Body of pancreas (tissue), 4 donors: ENCODE results near the gene MCMBP.

ENCODE experiments used
- CTCF ChIP-seq, 7 experiments: fragments of 450-650 bp in 4 of 7; fragments of 200-600 bp in 3 of 7; sonication (generic) in 3 of 7; IDR thresholded peaks; one replicate each; pipeline ENCODE4 v1.5.1; 2016 to 2019; ENCODE audit warnings: antibody characterized with exemption in 7 of 7
- POLR2A ChIP-seq, 3 donors: fragments of 450-650 bp; IDR thresholded peaks; one replicate each; pipeline ENCODE4 v1.6.1; 2016; ENCODE audit warnings: antibody characterized with exemption in 3 of 3, mild to moderate bottlenecking in 2 of 3

GRCh38 chr10:119865699-119866240 lies 6.9 kb downstream of the MCMBP start:
- no peak for TF ChIP-seq CTCF (IDR thresholded peaks at IDR 0.05)
- no peak for TF ChIP-seq POLR2A (IDR thresholded peaks at IDR 0.05)
